Panc1 (cell line): ENCODE data around the gene CTDSPL2. TPM values are rescaled to one million over a fixed set of nuclear protein-coding genes. Genes with fewer than 3 reads are reported as not detected.

Source experiments
- ATAC-seq: fragments of 200-7000 bp; cut with Tn5 transposase; 2 replicates; pipeline ENCODE4 v1.9.1; 2020; ENCODE audit warnings: mild to moderate bottlenecking, moderate library complexity
- BruUV-seq: library from RNA; stranded (reverse); fragments of 400-500 nt; replicated peaks from 2 replicates; lab custom pipeline; 2021; lab: Mats Ljungman, UMichigan
- CTCF ChIA-PET: fragments of 300-600 bp; sonication (Branson Sonifier 250); formaldehyde crosslinking; loops from one replicate; lab custom pipeline; 2022; ENCODE audit warnings: antibody characterized with exemption; lab: Charles Lee
- POLR2A ChIA-PET: fragments of 300-600 bp; sonication (Branson Sonifier 250); formaldehyde crosslinking; loops from one replicate; lab custom pipeline; 2022; ENCODE audit warnings: antibody characterized with exemption; lab: Charles Lee
- DNase-seq: peaks from one replicate; pipeline ENCODE4 v3.0.0-alpha.2; 2010; ENCODE audit warnings: low read depth, low spot score
- H3K27ac ChIP-seq: 2 replicates; pipeline ENCODE4 v1.5.1; 2011; ENCODE audit warnings: mild to moderate bottlenecking, low read length, inconsistent platforms
- H3K27me3 ChIP-seq: fragments of 200-500 bp; sonication (Bioruptor generic); 2 replicates; pipeline ENCODE4 v1.6.0; 2014; ENCODE audit warnings: low read length, inconsistent platforms; ENCODE audit not compliant: control insufficient read depth, insufficient read depth
- H3K36me3 ChIP-seq: fragments of 200-500 bp; sonication (Bioruptor generic); 2 replicates; pipeline ENCODE4 v1.5.1; 2014; ENCODE audit warnings: inconsistent platforms, mild to moderate bottlenecking, low read length, moderate library complexity; ENCODE audit not compliant: control insufficient read depth, insufficient read depth
- H3K4me1 ChIP-seq: 2 replicates; pipeline ENCODE4 v1.5.1; 2011; ENCODE audit warnings: inconsistent platforms, mild to moderate bottlenecking, low read length, moderate library complexity; ENCODE audit not compliant: control insufficient read depth, insufficient read depth
- H3K4me3 ChIP-seq, 2 experiments: 2 replicates each; pipeline ENCODE4 v1.5.1; 2011 to 2012; ENCODE audit warnings: low read depth in 2 of 2, low read length in 2 of 2, mild to moderate bottlenecking in 2 of 2, inconsistent platforms in 1 of 2, moderate library complexity in 1 of 2
- H3K9me3 ChIP-seq: fragments of 200-500 bp; sonication (Bioruptor generic); 2 replicates; pipeline ENCODE4 v1.5.1; 2014; ENCODE audit warnings: low read depth, mild to moderate bottlenecking, inconsistent platforms, low read length, moderate library complexity; ENCODE audit not compliant: control insufficient read depth, insufficient read depth
- POLR2AphosphoS5 ChIP-seq: IDR thresholded peaks from 2 replicates; pipeline ENCODE4 v1.6.1; 2012; ENCODE audit warnings: mild to moderate bottlenecking, low read depth, low read length, moderate library complexity
- SIN3A ChIP-seq: IDR thresholded peaks from 2 replicates; pipeline ENCODE4 v1.6.1; 2012; ENCODE audit warnings: low read depth, mild to moderate bottlenecking, low read length, moderate library complexity, borderline replicate concordance; ENCODE audit not compliant: insufficient read depth
- TCF7L2 ChIP-seq: IDR thresholded peaks from 2 replicates; pipeline ENCODE4 v1.6.1; 2011; ENCODE audit warnings: mild to moderate bottlenecking, low read depth, low read length, inconsistent platforms
- in situ Hi-C: cut with HindIII; loops from 2 replicates; pipeline ENCODE4 v1.10.0; 2016; ENCODE audit warnings: low sequenced_read_pairs, low pct_unique_long_range_greater_than_20kb
- intact Hi-C: fragments of 100-400 bp; cut with micrococcal nuclease; formaldehyde crosslinking; loops from one replicate; pipeline ENCODE4 v1.10.0; 2022; ENCODE audit not compliant: unreplicated experiment
- total RNA-seq: library from RNA; stranded (reverse); gene quantifications from one replicate; pipeline ENCODE4 v1.2.1, GENCODE V29; 2021; ENCODE audit not compliant: unreplicated experiment
- TF ChIP-seq, protein P1 (sequence below), 2 experiments: IDR thresholded peaks; 2 replicates each; pipeline ENCODE4 v1.6.1; 2011 to 2012; ENCODE audit warnings: low read depth in 2 of 2, control low read depth in 1 of 2, low read length in 1 of 2, mild to moderate bottlenecking in 1 of 2, moderate library complexity in 1 of 2; ENCODE audit not compliant: insufficient read depth in 1 of 2
- TF ChIP-seq, protein P2 (sequence below): fragments of 450-650 bp; IDR thresholded peaks from 2 replicates; pipeline ENCODE4 v1.5.1; 2017; ENCODE audit warnings: mild to moderate bottlenecking

Gene CTDSPL2
- total RNA-seq, 1 experiment from 2014 or later, result 70.6 TPM

DNA sequence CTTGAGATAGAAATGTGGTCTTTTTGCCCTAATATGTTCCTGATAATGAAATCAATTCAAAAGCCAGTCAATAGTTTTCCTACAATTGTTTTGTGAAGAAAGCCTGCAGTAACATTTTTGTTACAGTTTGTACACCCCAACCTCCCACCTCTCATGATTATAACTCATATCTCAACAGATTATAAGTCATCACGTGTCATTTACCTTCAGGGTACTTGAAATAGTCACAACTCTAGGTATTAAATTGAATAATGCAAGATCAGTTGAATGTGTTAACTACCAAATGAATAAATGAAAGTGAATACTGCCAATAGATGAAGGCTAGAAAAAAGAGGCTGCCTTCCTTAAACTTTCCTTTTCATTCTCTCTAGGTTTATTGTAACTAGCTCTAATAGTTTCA is 32.9 kb upstream of the CTDSPL2 start:
- no peaks in the 10 kb centered on the region for H3K27me3 ChIP-seq
- H3K27ac ChIP-seq, result no peak overlapping the region
- no peaks in the 10 kb centered on the region for H3K9me3 ChIP-seq
- TF ChIP-seq, protein P1, sequence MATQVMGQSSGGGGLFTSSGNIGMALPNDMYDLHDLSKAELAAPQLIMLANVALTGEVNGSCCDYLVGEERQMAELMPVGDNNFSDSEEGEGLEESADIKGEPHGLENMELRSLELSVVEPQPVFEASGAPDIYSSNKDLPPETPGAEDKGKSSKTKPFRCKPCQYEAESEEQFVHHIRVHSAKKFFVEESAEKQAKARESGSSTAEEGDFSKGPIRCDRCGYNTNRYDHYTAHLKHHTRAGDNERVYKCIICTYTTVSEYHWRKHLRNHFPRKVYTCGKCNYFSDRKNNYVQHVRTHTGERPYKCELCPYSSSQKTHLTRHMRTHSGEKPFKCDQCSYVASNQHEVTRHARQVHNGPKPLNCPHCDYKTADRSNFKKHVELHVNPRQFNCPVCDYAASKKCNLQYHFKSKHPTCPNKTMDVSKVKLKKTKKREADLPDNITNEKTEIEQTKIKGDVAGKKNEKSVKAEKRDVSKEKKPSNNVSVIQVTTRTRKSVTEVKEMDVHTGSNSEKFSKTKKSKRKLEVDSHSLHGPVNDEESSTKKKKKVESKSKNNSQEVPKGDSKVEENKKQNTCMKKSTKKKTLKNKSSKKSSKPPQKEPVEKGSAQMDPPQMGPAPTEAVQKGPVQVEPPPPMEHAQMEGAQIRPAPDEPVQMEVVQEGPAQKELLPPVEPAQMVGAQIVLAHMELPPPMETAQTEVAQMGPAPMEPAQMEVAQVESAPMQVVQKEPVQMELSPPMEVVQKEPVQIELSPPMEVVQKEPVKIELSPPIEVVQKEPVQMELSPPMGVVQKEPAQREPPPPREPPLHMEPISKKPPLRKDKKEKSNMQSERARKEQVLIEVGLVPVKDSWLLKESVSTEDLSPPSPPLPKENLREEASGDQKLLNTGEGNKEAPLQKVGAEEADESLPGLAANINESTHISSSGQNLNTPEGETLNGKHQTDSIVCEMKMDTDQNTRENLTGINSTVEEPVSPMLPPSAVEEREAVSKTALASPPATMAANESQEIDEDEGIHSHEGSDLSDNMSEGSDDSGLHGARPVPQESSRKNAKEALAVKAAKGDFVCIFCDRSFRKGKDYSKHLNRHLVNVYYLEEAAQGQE (IDR thresholded peaks at IDR 0.05; ENCODE audit: insufficient read depth in 1 of 2, low read depth in 2 of 2, low read length in 1 of 2), result no peak
- TF ChIP-seq SIN3A, result no peak
- TF ChIP-seq, protein P2, sequence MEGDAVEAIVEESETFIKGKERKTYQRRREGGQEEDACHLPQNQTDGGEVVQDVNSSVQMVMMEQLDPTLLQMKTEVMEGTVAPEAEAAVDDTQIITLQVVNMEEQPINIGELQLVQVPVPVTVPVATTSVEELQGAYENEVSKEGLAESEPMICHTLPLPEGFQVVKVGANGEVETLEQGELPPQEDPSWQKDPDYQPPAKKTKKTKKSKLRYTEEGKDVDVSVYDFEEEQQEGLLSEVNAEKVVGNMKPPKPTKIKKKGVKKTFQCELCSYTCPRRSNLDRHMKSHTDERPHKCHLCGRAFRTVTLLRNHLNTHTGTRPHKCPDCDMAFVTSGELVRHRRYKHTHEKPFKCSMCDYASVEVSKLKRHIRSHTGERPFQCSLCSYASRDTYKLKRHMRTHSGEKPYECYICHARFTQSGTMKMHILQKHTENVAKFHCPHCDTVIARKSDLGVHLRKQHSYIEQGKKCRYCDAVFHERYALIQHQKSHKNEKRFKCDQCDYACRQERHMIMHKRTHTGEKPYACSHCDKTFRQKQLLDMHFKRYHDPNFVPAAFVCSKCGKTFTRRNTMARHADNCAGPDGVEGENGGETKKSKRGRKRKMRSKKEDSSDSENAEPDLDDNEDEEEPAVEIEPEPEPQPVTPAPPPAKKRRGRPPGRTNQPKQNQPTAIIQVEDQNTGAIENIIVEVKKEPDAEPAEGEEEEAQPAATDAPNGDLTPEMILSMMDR, result no peak
- no peak for TF ChIP-seq POLR2AphosphoS5
- TF ChIP-seq TCF7L2, result no peak
- BruUV-seq, result no TSS peak
- ChIA-PET POLR2A (no interaction called here), CTCF (no interaction called here)
- DNase-seq, result no peak
- in situ Hi-C loops, result no loop called here
- no peaks in the 10 kb centered on the region for H3K36me3 ChIP-seq
- no peak for ATAC-seq
- no peak overlapping the region for H3K4me3 ChIP-seq
- H3K4me1 ChIP-seq, result no peaks in the 10 kb centered on the region
- intact Hi-C loops, result no loop called here

GRCh38 chr15:44397869-44398268 is 29.6 kb upstream of the CTDSPL2 start:
- DNase-seq (no peak), ATAC-seq (no peak)
- Histone ChIP-seq H3K4me1 (no peaks in the 10 kb centered on the region), H3K36me3 (no peaks in the 10 kb centered on the region), H3K4me3 (no peak overlapping the region), H3K27ac (no peak overlapping the region), H3K27me3 (no peaks in the 10 kb centered on the region), H3K9me3 (no peaks in the 10 kb centered on the region)
- ChIA-PET CTCF (interaction anchor here (0.5 kb wide), 1 partner anchor 98 kb away, joined by 4 read pairs; no protein-coding TSS in a partner anchor), POLR2A (interaction anchor here (0.6 kb wide), 1 partner anchor 565 kb away, joined by 3 read pairs; no protein-coding TSS in a partner anchor)
- intact Hi-C loops (no loop called here), in situ Hi-C loops (no loop called here)
- TF ChIP-seq POLR2AphosphoS5, result no peak
- TF ChIP-seq, protein P1 (IDR thresholded peaks at IDR 0.05; ENCODE audit: insufficient read depth in 1 of 2, low read depth in 2 of 2, low read length in 1 of 2), result no peak
- TF ChIP-seq SIN3A, result no peak
- TF ChIP-seq, protein P2, result no peak
- no peak for TF ChIP-seq TCF7L2
- no TSS peak for BruUV-seq
